Measurements from ENCODE around the gene IGSF5.

DNA sequence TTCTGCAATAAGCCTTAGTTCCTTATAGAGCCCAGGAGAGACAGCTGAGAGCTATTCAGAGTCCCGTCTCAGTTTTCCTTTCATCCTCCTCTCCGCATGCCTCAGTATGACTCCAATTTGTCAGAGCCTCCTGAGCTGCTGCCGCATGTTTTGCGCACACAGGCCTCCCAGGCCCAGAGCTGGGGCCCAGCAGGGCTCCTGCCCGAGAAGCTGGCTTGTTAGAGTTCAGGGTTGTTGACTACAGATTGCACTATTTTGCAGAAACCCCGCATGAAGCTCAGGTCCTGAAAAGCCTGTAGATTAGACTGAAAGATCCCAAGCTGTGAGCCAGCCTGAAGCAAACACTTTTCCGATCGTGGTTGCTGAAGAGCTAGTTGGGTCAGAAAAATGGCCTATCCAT, 51.5 kb downstream of the IGSF5 start:
- TF ChIP-seq, protein P1, sequence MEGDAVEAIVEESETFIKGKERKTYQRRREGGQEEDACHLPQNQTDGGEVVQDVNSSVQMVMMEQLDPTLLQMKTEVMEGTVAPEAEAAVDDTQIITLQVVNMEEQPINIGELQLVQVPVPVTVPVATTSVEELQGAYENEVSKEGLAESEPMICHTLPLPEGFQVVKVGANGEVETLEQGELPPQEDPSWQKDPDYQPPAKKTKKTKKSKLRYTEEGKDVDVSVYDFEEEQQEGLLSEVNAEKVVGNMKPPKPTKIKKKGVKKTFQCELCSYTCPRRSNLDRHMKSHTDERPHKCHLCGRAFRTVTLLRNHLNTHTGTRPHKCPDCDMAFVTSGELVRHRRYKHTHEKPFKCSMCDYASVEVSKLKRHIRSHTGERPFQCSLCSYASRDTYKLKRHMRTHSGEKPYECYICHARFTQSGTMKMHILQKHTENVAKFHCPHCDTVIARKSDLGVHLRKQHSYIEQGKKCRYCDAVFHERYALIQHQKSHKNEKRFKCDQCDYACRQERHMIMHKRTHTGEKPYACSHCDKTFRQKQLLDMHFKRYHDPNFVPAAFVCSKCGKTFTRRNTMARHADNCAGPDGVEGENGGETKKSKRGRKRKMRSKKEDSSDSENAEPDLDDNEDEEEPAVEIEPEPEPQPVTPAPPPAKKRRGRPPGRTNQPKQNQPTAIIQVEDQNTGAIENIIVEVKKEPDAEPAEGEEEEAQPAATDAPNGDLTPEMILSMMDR (IDR thresholded peaks at IDR 0.05) = no peak
- no peak for TF ChIP-seq POLR2A (IDR thresholded peaks at IDR 0.05)
